Type B pancreatic cell (in vitro differentiated cells): ENCODE measurements around the gene SLC8A1. TPM values are rescaled to one million over a fixed set of nuclear protein-coding genes. Genes with fewer than 3 reads are reported as not detected.

Source experiments
- DNase-seq: peaks from one replicate; pipeline ENCODE4 v3.0.0; 2021; ENCODE audit warnings: mixed read lengths; ENCODE audit not compliant: unreplicated experiment; ENCODE audit errors: extremely low spot score
- H3K27ac Mint-ChIP-seq: 2 replicates; pipeline ENCODE4 v1.8.0; 2021; ENCODE audit warnings: mild to moderate bottlenecking, mixed read lengths
- H3K27me3 Mint-ChIP-seq: 2 replicates; pipeline ENCODE4 v1.8.0; 2021; ENCODE audit warnings: mixed read lengths
- H3K36me3 Mint-ChIP-seq: 2 replicates; pipeline ENCODE4 v1.8.0; 2021; ENCODE audit warnings: mixed read lengths
- H3K4me1 Mint-ChIP-seq: one replicate; pipeline ENCODE4 v1.8.0; 2021; ENCODE audit warnings: mixed read lengths; ENCODE audit not compliant: unreplicated experiment
- H3K4me3 Mint-ChIP-seq: 2 replicates; pipeline ENCODE4 v1.8.0; 2021; ENCODE audit warnings: mild to moderate bottlenecking, mixed read lengths
- H3K9me3 Mint-ChIP-seq: 2 replicates; pipeline ENCODE4 v1.8.0; 2021; ENCODE audit warnings: mixed read lengths
- CTCF ChIP-seq: fragments of 200-600 bp; sonication (generic); conservative IDR thresholded peaks from 2 replicates; pipeline ENCODE4 v1.5.0; 2021; ENCODE audit warnings: antibody characterized with exemption, mild to moderate bottlenecking
- total RNA-seq: library from RNA; stranded (reverse); gene quantifications from 2 replicates; pipeline ENCODE4 v1.2.1, GENCODE V29; 2021; ENCODE audit warnings: low replicate concordance

SLC8A1 gene
- total RNA-seq, 1 donor from 2014 or later, result 42.1 TPM

- Mint-ChIP-seq H3K9me3 (no peaks in the 10 kb centered on the region), H3K4me1 (no peaks in the 10 kb centered on the region), H3K27me3 (no peaks in the 10 kb centered on the region), H3K4me3 (no peak overlapping the region), H3K27ac (no peak overlapping the region), H3K36me3 (peaks cover 5% of the 10 kb centered on the region)
- DNase-seq, result no peak
- TF ChIP-seq CTCF, result no peak
Measured at GRCh38 chr2:40227210-40227609, 224.7 kb downstream of the SLC8A1 start.

GRCh38 chr2:40226637-40227036, 225.3 kb downstream of the SLC8A1 start:
- DNase-seq, result no peak
- H3K4me1 Mint-ChIP-seq, result no peaks in the 10 kb centered on the region
- H3K36me3 Mint-ChIP-seq, result peaks cover 5% of the 10 kb centered on the region
- no peak overlapping the region for H3K27ac Mint-ChIP-seq
- no peaks in the 10 kb centered on the region for H3K27me3 Mint-ChIP-seq
- no peak for TF ChIP-seq CTCF
- H3K9me3 Mint-ChIP-seq, result no peaks in the 10 kb centered on the region
- no peak overlapping the region for H3K4me3 Mint-ChIP-seq

- H3K4me1 Mint-ChIP-seq, result no peaks in the 10 kb centered on the region
- H3K4me3 Mint-ChIP-seq, result no peak overlapping the region
- H3K27ac Mint-ChIP-seq, result no peak overlapping the region
- DNase-seq, result no peak
- no peaks in the 10 kb centered on the region for H3K27me3 Mint-ChIP-seq
- H3K9me3 Mint-ChIP-seq, result no peaks in the 10 kb centered on the region
- peaks cover 5% of the 10 kb centered on the region for H3K36me3 Mint-ChIP-seq
- TF ChIP-seq CTCF, result no peak
Measured at GRCh38 chr2:40225670-40226210, 226.2 kb downstream of the SLC8A1 start.

GRCh38 chr2:40224318-40224717, 227.6 kb downstream of the SLC8A1 start:
- Mint-ChIP-seq H3K27ac (no peak overlapping the region), H3K27me3 (no peaks in the 10 kb centered on the region), H3K9me3 (no peaks in the 10 kb centered on the region), H3K4me3 (no peak overlapping the region), H3K4me1 (peaks cover 8% of the 10 kb centered on the region), H3K36me3 (peaks cover 5% of the 10 kb centered on the region)
- DNase-seq, result no peak
- TF ChIP-seq CTCF, result no peak

GRCh38 chr2:40220177-40220925, 231.5 kb downstream of the SLC8A1 start:
- no peak overlapping the region for H3K27ac Mint-ChIP-seq
- DNase-seq, result no peak
- peaks cover 11% of the 10 kb centered on the region for H3K36me3 Mint-ChIP-seq
- H3K27me3 Mint-ChIP-seq, result no peaks in the 10 kb centered on the region
- TF ChIP-seq CTCF, result no peak
- H3K4me1 Mint-ChIP-seq, result peaks cover 15% of the 10 kb centered on the region
- peaks cover 5% of the 10 kb centered on the region for H3K9me3 Mint-ChIP-seq
- no peak overlapping the region for H3K4me3 Mint-ChIP-seq
